Hepatocyte (in vitro differentiated cells): ENCODE measurements around the gene KMT5C. TPM values are rescaled to one million over a fixed set of nuclear protein-coding genes. Genes with fewer than 3 reads are reported as not detected.

Experiments used
- DNase-seq: peaks from one replicate; pipeline ENCODE4 v3.0.0-alpha.2; 2016; ENCODE audit warnings: low spot score
- H2AFZ ChIP-seq: fragments of 200-600 bp; sonication (generic); 2 replicates; pipeline ENCODE4 v1.6.0; 2016; ENCODE audit warnings: antibody characterized with exemption, mild to moderate bottlenecking
- H3K27ac ChIP-seq: fragments of 200-600 bp; sonication (generic); 2 replicates; pipeline ENCODE4 v1.5.1; 2016; ENCODE audit warnings: mild to moderate bottlenecking
- H3K27me3 ChIP-seq: fragments of 200-600 bp; sonication (generic); 2 replicates; pipeline ENCODE4 v1.6.1; 2016
- H3K36me3 ChIP-seq: fragments of 200-600 bp; sonication (generic); replicated peaks from 2 replicates; pipeline ENCODE4 v1.5.1; 2016; ENCODE audit warnings: low read depth; ENCODE audit not compliant: insufficient read depth
- H3K4me1 ChIP-seq: fragments of 200-600 bp; sonication (generic); 2 replicates; pipeline ENCODE4 v1.5.1; 2016; ENCODE audit warnings: mild to moderate bottlenecking, moderate library complexity; ENCODE audit not compliant: insufficient read depth
- H3K4me2 ChIP-seq: fragments of 200-600 bp; sonication (generic); 2 replicates; pipeline ENCODE4 v1.6.0; 2016
- H3K4me3 ChIP-seq: fragments of 200-600 bp; sonication (generic); 2 replicates; pipeline ENCODE4 v1.5.1; 2016; ENCODE audit warnings: mild to moderate bottlenecking
- H3K79me2 ChIP-seq: fragments of 200-600 bp; sonication (generic); 2 replicates; pipeline ENCODE4 v1.6.0; 2017; ENCODE audit warnings: mild to moderate bottlenecking
- H3K9me2 ChIP-seq: fragments of 200-600 bp; sonication (generic); replicated peaks from 2 replicates; pipeline ENCODE4 v1.6.0; 2017; ENCODE audit warnings: mild to moderate bottlenecking; ENCODE audit not compliant: insufficient read depth
- H3K9me3 ChIP-seq: fragments of 200-600 bp; sonication (generic); 2 replicates; pipeline ENCODE4 v1.5.1; 2016; ENCODE audit warnings: low read depth, mild to moderate bottlenecking
- H4K20me1 ChIP-seq: fragments of 200-600 bp; sonication (generic); 2 replicates; pipeline ENCODE4 v1.6.0; 2016; ENCODE audit warnings: mild to moderate bottlenecking; ENCODE audit not compliant: insufficient read depth, poor library complexity, severe bottlenecking
- EZH2 ChIP-seq: fragments of 200-600 bp; sonication (generic); IDR thresholded peaks from 2 replicates; pipeline ENCODE4 v1.6.1; 2016; ENCODE audit warnings: antibody characterized with exemption, mild to moderate bottlenecking, borderline replicate concordance
- EZH2phosphoT487 ChIP-seq: fragments of 200-600 bp; sonication (generic); IDR thresholded peaks from one replicate; pipeline ENCODE4 v1.6.1; 2018; ENCODE audit warnings: antibody characterized with exemption, mild to moderate bottlenecking, low read depth, moderate library complexity; ENCODE audit not compliant: unreplicated experiment, severe bottlenecking
- WGBS: methylation state at CpG from one replicate; pipeline ENCODE4 v1.1.6; 2016; ENCODE audit warnings: low lambda C conversion rate; ENCODE audit errors: missing lambda C conversion rate; 5-methylcytosine and 5-hydroxymethylcytosine counted together
- polyA plus RNA-seq: library from polyadenylated mRNA; unstranded; fragments of >200 nt; fragmentation: Nextera tagmentation; extraction: Ambion mirVana; gene quantifications from 2 replicates; pipeline ENCODE4 v1.2.1, GENCODE V29; 2016
- total RNA-seq: library from RNA; depleted of rRNA; stranded (reverse); fragments of >200 nt; gene quantifications from 2 replicates; pipeline ENCODE4 v1.2.3, GENCODE V29; 2014
- TF ChIP-seq, protein P1 (sequence below): fragments of 200-600 bp; sonication (generic); IDR thresholded peaks from 2 replicates; pipeline ENCODE4 v1.5.1; 2016; ENCODE audit warnings: antibody characterized with exemption, mild to moderate bottlenecking; ENCODE audit not compliant: poor library complexity

Gene KMT5C
- total and polyA plus RNA-seq, 2 experiments from 2014 or later: 22.8 to 23.6 TPM

GRCh38 chr19:55312621-55313512 lies 26.8 kb upstream of the KMT5C start:
- H3K4me1 ChIP-seq: no peaks in the 10 kb centered on the region
- no peak for TF ChIP-seq EZH2phosphoT487
- TF ChIP-seq EZH2: no peak
- TF ChIP-seq, protein P1, sequence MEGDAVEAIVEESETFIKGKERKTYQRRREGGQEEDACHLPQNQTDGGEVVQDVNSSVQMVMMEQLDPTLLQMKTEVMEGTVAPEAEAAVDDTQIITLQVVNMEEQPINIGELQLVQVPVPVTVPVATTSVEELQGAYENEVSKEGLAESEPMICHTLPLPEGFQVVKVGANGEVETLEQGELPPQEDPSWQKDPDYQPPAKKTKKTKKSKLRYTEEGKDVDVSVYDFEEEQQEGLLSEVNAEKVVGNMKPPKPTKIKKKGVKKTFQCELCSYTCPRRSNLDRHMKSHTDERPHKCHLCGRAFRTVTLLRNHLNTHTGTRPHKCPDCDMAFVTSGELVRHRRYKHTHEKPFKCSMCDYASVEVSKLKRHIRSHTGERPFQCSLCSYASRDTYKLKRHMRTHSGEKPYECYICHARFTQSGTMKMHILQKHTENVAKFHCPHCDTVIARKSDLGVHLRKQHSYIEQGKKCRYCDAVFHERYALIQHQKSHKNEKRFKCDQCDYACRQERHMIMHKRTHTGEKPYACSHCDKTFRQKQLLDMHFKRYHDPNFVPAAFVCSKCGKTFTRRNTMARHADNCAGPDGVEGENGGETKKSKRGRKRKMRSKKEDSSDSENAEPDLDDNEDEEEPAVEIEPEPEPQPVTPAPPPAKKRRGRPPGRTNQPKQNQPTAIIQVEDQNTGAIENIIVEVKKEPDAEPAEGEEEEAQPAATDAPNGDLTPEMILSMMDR: no peak
- H3K27ac ChIP-seq: no peak overlapping the region
- H4K20me1 ChIP-seq: no peaks in the 10 kb centered on the region
- no peak overlapping the region for H3K4me2 ChIP-seq
- no peak overlapping the region for H2AFZ ChIP-seq
- no peak overlapping the region for H3K4me3 ChIP-seq
- no peak for DNase-seq
- no peaks in the 10 kb centered on the region for H3K9me2 ChIP-seq
- H3K9me3 ChIP-seq: no peaks in the 10 kb centered on the region
- no peaks in the 10 kb centered on the region for H3K27me3 ChIP-seq
- H3K79me2 ChIP-seq: no peaks in the 10 kb centered on the region
- 91% methylated on average over 46 of the region's 47 CpGs for WGBS
- no peaks in the 10 kb centered on the region for H3K36me3 ChIP-seq

GRCh38 chr19:55314396-55314795 lies 25.3 kb upstream of the KMT5C start:
- no peak for TF ChIP-seq EZH2
- no peak for TF ChIP-seq EZH2phosphoT487
- TF ChIP-seq, protein P1: no peak
- Histone ChIP-seq H4K20me1 (no peaks in the 10 kb centered on the region), H3K4me1 (no peaks in the 10 kb centered on the region), H3K27me3 (no peaks in the 10 kb centered on the region), H2AFZ (no peak overlapping the region), H3K9me2 (no peaks in the 10 kb centered on the region), H3K4me2 (no peak overlapping the region), H3K9me3 (no peaks in the 10 kb centered on the region), H3K27ac (no peak overlapping the region), H3K36me3 (no peaks in the 10 kb centered on the region), H3K79me2 (no peaks in the 10 kb centered on the region), H3K4me3 (no peak overlapping the region)
- WGBS: 77% methylated on average over 8 of the region's 8 CpGs
- no peak for DNase-seq

- no peaks in the 10 kb centered on the region for H3K79me2 ChIP-seq
- no peaks in the 10 kb centered on the region for H4K20me1 ChIP-seq
- peaks cover 3% of the 10 kb centered on the region for H3K4me1 ChIP-seq
- H3K9me3 ChIP-seq: no peaks in the 10 kb centered on the region
- 95% methylated on average over 13 of the region's 13 CpGs for WGBS
- no peaks in the 10 kb centered on the region for H3K9me2 ChIP-seq
- no peaks in the 10 kb centered on the region for H3K27me3 ChIP-seq
- H3K4me2 ChIP-seq: no peak overlapping the region
- H3K36me3 ChIP-seq: no peaks in the 10 kb centered on the region
- no peak overlapping the region for H3K27ac ChIP-seq
- TF ChIP-seq, protein P1: no peak
- TF ChIP-seq EZH2 (no peak), EZH2phosphoT487 (no peak)
- DNase-seq: no peak
- H3K4me3 ChIP-seq: no peak overlapping the region
- H2AFZ ChIP-seq: no peak overlapping the region
Measured at GRCh38 chr19:55315956-55316525, 23.6 kb upstream of the KMT5C start.
